HG02610 (cell line): ENCODE measurements around the gene GRK5.

Experiments
- ATAC-seq: cut with Tn5 transposase; IDR thresholded peaks from one replicate; pipeline ENCODE4 v1.9.1; 2021; ENCODE audit warnings: mild to moderate bottlenecking, moderate library complexity; ENCODE audit not compliant: unreplicated experiment

Gene GRK5

DNA sequence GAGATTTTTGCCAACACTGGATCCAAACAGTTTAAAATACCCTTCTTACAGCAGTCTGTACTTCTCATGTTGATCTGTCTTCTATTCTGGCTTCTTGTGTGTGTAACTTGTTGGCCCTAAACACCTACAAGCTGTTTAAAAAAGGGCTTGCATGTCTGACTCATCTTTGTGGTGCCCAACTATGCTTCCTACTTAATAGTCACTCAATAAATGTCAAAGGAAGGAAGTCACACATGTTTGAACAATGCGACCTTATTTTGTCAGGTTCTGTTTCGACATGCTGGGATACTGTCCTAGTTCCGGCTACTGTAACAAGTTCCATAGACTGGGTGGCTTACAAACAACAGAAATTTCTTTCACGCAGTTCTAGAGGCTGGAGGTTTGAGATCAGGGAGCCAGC is 9.4 kb upstream of the GRK5 start:
- ATAC-seq: no peak

DNA sequence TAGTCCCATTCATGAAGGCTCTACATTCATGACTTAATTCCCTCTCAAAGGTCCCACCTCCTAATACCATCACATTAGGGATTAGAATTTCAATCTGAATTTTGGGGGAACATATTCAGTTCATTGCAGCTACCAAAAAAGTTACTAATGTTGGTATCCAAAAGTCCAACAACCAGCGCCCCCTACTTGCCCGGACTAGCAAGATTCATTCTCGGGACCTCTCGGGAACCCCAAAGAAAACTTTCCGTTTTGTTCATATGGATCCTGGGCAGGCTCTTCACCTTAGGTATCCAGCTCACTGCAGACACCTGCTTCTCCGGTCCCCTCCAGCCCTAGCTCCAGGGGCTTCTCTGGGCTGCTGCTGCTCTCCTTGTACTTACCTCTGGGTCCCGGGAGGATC is 8.9 kb upstream of the GRK5 start:
- no peak for ATAC-seq

DNA sequence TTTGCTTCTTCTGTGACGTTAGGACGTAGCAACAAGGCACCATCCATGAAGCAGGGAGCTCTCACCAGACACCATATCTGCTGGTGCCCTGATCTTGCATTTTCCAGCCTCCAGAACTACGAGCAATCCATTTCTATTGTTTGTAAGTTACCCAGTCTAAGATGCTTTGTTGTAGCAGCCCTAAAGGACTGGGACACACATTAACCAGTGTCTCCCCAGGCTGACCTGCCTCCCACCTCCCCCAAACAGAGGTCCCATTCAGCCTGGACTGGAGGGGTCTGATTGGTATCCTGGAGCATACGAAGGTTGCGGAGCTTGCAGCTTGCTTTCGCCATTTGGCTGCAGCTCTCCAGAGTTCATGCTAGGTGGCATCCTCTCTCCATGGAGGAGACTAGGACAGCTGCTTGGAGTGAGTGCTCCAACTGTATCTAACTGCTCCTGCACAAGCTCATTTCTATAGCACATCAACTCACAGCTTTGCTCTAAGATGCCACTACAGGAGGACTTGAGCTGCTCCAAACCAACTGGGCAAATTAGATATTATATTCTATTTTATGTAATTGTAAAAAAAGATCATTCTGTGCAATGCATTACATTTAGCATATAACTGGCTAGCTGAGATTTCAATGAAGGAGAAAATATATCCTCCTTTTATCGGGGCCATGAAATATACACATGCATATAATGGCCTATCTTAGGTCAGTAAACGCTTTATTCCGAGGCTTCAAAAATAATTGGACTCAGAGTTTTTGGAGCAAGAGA is 8.0 kb upstream of the GRK5 start:
- ATAC-seq: peak; percentile 65

DNA sequence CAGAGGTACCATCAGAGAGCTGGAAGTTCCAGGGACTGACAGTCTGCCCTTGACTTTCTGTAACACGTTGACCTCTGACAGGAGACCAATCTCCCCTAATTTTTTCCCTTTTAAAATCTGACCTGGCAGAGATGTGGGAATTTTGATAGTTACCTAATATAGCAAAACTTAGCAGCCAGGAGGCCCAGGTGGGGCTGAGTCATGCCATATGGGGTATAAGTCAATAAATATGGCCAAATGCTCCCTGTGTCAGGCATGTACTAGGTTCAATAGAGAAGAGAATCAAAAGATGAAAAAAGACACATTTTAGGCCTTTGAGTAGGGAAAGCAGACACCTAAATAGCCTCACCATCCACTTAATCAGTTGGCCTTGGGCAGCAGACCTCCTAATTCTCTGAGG is 6.1 kb upstream of the GRK5 start:
- ATAC-seq: no peak

DNA sequence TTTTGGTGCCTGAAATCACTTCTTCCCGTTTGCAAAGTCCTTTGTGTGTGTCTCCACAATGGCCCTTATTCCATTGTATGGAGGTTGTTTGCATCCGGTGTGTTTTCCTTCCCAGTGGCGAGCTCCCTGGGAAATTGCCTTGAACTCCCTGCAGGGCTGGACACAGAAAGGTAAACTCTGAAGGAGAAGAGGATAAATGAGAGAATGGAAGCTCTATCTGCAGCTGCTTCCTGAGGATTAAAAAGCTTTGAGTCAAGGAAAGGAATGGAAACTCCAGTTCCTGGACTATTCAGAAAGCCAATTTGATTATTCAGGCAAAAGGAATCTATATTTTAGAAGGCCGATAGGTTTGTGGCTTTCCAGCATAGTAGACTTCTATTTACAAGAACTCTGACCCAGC is 4.4 kb upstream of the GRK5 start:
- ATAC-seq: no peak

DNA sequence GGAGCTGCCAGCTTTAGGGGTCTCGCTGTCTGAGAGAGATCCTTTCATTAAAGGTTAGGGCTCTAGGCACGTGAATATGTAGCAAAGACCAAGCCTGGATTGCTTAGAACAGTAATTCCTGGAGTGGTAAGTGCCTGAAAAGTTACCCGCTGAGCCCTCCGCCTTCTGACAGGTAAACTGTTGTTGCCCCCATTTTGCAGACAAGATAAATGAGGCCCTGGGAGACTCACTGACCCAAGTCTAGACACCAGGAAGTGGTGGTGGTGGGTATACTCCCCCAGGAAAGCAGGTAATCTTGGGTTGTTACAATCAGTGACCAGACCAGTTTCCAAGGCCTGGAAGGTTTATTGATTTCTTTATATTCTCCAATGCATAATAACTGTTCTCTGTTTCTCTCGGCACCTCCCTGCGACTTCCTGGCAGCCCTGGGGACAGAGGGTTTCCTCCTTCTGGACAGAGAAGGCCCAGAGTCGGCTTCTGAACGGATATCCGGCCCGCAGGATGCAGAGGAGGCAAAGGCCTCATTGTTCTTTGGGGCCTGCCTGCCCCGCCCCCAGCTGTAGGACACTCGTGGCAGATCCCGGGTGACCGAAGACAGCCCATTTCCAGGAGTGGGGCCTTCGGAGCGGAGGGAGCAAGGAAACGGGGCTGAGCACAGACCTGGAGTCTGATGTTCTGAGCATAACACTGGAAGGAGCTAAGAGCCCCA is 1.3 kb upstream of the GRK5 start:
- peak; percentile 23 for ATAC-seq

DNA sequence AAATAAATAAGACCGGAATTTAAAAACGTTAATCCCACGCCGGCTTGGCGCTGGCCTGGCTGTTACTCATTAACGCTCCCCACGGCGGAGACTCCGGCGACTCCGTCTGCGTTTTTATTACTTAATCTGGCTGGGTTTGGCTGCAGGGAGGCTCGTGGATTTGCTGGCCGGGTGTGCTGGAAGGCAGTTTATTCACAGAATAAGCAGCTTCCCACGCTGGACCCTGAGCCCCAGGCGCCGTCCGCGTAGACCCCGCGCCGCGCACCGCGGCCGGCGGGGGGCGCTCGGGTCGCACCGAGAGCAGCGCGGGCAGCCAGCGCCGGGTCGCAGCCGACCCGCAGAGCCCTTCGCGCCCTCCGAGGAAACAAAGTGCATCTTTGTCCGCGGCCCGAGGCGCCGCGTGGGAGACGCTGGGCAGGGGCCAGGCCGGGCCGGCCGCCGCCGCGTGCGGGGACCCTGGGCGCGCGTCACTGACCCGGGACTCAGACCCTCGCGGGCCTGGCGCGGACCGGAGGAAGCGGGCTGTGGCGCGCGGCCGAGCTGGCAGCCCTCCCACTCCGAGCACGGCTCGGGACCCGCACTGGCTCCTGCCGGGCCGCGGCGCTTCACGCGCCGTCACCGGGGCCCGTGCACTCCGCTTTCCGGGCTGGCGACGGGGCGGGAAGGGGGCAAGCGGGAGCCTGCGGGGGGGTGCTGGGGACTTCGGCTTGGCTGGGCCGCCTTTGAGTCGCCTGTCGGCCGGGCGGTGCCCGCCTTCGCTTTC is 587 bp upstream of the GRK5 start:
- peak; percentile 50 for ATAC-seq

DNA sequence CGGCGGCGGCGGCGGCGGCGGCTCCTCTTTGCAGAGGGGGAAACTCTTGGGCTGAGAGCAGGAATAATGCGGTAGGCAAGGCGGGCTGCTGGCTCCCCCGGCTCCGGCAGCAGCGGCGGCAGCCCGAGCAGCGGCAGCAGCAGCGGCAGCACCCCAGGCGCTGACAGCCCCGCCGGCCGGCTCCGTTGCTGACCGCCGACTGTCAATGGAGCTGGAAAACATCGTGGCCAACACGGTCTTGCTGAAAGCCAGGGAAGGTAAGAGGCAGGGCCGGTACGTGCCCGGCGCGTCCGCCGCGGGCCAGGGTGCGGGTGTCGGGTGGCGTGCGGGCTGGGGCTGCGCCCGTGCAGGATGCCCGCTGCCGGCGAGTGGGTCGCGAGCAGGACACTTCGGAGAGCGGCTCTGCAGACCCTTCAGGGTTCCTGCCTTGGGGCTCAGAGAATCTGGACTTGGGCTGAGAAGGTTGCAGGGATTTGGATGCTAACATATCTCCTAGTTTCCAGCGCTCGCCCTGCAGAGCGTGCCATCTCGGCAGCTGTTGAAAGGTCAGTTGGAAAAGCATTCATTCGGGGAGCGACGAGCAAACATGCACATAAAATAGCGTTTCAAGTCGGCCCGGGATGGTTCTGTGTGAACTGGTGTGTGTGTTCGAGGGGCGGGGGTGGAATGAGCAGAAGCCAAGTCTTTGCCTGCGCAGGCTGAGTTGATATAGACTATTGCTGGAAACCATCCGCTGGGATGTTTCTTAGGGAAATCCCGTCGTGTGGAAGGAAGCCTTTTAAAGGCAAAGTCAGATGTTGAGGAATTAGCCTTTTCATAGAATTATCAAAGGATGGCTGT is 562 bp downstream of the GRK5 start:
- no peak for ATAC-seq

DNA sequence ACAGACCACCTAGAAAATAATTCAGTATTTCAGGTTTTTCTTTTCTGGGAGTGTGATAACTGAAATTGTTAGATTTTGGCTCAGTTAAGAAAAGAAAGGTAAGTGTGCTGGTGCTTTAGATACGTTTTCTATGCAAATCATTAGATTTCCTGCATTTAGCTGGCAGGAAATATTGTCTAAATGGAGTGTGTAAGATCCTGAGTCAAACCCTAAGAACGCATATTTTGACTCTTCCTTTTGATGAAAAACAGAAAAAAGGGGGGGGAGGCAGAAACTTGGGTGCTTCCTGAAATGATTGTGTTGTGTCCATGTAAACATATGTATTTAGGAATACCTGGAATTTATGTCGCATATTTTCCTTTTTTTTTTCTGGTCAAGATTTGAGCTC is 1.2 kb downstream of the GRK5 start:
- no peak for ATAC-seq

DNA sequence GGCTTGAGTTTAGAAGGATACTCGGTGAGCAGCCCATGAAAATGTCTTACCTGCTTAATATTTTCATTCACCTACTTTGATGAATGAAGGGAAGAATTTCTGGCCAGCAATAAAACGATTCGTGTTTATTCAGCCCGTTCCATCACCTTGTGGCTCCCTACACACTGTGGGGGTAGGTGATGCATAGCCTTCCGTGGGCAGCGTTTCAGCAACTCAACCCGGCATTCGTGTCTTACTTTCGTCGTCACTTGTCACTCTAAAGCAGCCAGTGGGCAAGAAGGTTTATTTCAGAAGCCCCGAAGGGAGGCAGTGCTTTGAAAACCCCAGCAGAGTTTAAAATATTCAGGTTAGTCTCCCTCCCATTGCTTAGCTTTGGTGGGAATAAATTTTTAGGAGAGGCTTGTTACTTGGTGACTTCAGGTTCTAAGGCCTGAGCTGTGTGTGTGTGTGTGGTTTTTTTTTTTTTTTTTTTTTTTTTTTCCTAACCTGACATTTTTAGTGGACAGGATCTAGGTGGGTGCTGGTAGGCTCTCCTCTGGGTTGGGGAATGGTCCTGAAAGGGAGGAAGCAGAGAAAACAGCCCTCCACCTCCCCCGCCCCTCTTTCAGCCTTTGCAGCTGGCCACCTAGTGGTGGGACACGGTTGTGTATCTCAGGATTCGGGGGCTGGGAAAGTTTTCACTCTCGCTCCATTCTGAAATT is 1.8 kb downstream of the GRK5 start:
- ATAC-seq: no peak

DNA sequence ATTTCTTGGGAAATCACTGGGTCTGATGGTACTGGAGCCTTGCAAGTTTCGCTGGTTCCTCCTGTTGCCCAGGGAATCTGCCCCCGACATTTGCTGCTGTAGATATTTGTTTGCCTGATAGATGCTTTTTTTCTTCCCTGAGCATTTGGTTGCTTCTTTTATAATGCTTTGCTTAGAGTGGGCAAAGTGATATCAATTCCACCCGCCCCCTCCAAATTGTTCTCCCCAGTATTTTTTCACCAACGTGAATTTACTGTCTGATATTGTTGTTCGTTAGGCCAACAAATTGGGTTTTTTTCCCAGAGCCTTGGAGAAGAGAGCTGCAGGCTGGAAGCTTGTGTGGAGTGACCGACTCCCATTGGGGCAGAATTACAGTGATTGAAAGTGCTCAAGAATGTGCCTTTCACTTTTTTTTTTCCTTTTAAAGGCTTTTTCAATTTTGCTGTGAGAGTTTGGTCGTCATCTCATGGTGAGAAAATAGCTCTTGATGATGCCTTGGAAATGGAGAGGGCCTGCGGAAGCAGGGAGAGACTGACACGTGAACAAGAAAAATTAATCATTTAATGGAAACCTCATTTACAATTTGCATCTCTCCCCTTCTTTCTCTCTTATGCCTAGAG is 2.5 kb downstream of the GRK5 start:
- no peak for ATAC-seq

DNA sequence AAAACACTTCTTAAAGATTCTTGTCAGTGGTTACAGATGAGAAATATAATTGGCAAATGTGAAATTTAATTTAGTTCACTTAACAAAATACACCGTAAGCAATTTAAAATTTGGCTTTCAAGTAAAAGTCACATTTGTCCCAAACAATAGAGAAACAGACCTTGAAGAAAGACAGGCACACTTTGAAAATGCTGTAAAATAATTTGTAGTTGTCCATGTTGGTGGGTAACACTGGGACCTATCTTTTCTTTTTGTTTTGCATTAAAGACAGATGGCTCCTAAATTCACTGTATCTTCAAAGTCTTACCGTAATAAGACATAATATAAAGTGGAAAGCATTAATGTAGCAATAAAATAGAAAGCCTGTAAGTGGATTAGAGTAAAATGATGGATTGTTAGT is 3.3 kb downstream of the GRK5 start:
- no peak for ATAC-seq

DNA sequence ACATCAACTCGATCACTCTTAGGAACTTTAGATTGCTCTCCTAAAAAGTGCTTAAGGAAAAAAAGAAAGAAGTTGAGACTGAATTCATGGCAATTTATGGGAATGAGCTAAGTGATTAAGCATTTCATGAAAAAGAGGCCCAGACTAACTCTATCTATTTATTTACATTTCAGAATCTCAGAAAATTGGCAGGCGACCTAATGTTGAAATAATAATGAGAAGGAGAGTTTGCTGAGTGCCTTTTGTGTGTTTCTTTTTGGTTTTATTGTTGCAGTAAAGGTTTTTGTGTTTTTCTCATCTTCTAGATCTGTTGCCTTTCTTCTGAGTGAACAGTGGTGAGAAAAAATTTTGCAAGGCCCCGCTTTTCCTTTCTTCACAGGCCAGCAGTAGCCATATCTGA is 3.8 kb downstream of the GRK5 start:
- ATAC-seq: no peak

DNA sequence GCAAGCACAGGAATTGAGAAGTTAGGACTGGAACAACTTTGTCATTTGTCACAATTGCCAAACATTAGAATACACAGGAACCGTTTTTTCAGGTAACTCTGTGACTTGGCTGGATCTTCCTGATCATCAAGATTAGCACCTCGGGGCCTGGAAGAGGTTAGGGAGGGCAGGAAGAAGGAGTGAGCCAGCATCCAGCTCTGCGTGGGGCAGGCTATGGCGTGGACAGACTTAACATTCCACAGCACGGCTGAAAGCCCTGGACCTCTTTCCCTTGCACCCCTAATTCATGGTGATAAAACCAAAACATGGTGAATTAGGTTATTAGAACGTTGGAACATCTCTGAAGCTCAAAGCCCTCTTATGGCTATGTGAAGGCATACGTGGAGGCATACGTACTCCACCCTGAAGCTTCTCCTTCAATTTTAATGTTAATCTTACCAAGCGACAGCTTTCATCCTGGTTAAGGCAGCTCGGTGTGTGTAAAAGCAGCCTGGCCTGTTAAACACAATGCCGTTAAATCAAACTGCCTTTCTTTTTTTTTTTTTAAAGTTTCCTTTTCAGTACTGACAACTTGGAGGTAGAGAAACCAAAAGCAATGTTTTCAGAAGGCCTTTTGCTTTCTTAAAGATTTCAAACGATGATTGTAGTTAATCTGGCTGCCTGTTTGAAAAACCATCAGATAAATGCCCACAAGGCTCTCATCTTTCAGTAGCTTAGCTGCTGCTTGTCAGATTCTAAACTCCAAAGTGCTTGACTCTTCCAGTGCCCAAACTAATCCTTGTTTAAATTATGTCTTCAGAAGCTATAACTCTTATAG is 4.5 kb downstream of the GRK5 start:
- no peak for ATAC-seq

DNA sequence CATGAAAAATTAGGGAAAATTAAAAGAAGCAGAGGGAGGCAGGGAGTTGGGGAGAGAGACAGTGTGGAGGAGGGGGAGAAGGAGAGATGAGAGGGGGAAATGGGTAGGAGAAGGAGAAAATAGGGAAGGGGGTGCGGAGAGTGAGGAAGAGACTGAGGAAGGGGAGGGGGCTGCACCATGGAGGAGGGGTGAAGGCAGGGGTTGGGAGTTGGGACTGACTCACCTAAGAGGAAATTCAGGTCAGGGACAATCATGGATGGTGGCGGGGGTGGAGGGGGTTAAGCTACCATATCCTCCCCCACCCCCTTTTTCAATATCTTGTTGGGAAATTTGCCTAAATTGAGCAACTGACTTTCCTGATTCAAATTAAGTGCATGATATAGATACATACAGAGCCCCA is 8.0 kb downstream of the GRK5 start:
- ATAC-seq: no peak

DNA sequence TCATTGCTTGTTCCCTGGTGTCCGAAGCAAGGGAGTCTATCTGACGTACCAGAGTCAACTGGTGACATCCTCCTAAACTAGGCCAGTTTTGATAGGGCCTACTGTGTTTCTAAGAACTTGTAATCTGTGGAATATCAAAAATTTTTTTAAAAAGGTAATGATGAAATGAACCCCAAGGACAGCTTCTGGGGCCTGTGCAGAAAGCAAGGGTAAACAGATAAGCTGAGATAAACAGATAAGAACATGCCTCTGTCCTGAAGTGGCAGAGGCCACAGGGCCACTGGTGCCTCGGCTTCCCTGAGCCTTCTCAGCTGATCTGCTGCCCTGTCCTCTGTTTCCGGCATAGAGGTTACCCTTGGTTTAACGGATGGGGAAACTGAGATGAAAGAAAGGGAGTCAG is 8.8 kb downstream of the GRK5 start:
- ATAC-seq: no peak

DNA sequence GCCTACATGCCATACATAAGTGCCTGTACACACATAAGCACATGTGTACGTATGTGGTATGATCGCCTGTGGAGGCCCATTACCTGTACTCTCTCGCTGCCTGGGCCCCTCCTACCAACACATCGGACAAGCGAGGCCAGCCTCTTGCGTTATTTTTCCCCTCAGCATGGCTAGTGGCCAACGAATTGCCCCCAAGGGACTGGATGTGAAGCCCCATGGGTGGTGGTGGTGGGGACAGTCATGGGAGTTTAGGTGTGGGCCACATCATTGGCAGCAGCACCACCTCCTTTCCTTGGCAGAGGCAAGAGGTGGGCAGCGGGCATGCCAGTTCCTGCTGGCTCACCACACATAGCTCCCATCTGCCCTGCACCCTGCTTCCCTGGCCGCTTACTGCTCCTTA is 10.0 kb downstream of the GRK5 start:
- ATAC-seq: no peak

DNA sequence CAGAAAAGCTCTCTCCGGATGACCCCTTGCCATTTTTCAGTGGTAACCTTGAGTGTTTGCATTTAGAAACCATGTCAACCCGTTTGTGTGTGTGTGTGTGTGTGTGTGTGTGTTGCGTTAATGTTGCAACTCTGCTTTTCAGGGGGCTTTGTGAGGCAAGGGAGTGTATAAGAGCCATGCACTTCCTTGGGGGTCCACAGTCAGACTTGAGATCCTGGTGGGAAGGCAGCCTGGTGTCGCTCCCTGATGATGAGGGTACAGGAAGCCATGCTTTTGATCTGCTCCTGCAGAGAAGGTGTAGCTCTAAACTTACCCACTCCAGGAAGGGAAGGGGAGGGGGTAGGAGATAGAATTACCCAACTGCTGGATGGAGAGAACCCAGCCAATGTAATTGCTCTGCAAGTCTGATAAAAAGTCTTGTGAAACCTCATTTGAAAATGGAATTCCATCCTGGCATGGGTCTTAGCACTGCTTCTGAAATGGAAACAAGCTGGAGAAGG is 10.7 kb downstream of the GRK5 start:
- ATAC-seq: no peak

DNA sequence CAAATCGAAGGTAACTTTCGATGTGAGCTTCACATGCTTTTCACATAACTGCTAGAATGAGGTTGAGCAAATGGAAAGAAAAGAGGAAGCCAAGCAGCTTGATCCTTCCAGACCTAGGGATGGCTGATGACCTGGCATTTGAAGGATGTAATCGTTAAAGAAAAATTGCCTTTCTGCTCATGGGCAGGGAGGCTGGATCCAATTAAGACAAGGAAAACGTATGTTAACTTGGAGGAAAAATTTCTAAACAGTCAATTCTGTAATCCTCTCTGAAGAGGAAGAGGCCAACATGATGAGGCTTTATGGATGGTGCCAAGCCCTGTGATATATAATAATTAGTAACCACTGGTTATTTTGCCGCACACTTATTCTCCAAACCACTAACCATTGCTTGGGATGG is 12.5 kb downstream of the GRK5 start:
- ATAC-seq: no peak
